Activated T-helper 1 cell treated with anti-CD3 and anti-CD28 coated beads, Interleukin-2, amount 50 U/mL, for 16 hours (primary cell): Measurements from ENCODE around the gene COG5.

ENCODE experiments used
- DNase-seq, 2 donors: peaks; one replicate each; pipeline ENCODE4 v3.0.0-alpha.2; 2020; ENCODE audit warnings: low read depth in 1 of 2, low spot score in 1 of 2

The COG5 gene

GRCh38 chr7:107464666-107465226, 99.0 kb downstream of the COG5 start:
- DNase-seq: no peak

DNA sequence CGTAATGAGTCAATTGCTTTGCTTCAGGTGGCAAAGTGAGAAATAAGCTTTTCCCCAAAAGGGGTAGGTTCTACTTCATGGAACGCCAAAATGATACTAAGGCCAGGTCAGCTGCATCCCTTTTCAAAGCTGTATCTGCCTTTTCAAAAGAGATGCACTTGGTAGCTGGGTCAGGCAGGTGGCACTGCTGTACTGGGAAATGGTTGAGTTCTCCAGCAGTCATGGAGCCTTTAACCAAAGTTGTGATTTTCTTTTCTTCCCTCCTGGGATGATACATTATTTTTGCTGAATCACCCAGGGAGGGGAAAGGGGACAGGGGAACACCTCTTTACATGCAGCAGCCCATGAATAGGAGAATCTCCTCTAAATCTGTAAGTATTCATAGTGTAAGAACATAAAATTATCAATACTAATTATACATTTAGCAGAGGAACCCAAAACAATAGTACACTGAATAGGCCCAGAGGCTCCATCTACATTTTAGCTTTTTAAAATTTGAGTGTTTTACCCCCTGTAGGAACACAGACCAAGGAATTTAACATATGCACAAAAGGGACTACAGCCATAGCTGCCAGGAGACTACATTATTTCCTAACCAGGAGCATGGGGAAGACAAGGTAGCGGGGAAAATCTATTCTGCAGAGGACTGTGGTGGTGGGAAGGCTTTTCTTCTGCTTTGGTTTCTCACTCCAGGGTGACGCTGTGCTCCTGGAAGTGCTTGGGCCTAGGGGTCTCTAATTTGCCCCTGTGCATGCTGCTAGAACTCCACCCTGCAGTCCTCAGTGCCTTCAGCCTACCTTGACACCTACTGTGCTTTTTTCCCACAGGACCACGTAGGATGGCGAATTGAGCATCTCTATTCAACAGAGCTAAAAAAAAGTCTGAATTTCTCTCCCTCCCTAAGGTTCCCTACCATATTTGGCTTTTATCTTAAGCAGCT, 100.3 kb downstream of the COG5 start:
- peak in 1 of 2 donors; percentile 8 for DNase-seq

DNA sequence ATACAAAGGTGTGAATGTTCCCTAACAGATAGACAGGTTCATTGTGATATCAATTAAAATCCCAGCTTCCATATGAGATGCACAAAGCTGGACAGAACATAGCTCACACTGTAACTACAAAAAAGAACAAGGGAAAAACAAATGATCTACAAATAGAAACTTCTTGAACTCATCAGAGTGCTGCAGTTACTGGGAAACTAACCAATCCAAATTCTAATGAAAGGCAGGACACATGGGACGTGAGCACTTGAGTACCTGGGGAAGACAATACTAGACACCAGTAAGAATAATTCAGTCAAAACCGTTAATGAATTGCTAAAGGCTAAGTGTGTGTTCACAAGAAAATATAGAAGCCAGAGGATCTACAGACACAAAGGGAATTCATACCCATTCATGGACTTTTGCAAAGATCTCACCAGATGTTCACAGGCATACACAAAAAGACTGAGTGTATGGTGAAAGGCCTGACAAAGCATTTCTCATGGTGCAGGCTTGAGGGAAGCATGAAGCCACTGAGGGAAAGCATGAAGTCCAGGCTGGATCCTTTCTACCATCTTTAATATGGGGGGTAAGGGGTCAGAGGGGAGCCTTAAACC, 101.7 kb downstream of the COG5 start:
- no peak for DNase-seq

DNA sequence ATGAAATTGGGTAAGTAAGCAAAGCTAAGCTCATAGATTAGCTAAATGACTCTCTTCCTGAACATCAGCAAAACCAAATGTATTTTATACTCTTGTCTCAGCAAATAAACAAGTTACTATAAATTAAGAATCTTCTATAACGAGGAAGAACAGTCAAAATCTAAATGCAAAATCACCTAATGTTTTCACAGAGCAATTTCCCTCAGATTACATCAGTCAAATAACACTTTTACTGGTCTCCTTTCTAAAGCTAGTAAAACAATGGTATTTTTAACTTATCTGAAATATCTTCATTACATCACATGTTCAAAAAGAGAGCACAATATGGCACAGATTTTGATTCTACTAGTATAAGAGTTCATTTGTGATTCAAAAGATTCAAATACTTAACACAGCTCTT, 110.3 kb downstream of the COG5 start:
- no peak for DNase-seq

- DNase-seq: no peak
Measured at GRCh38 chr7:107450970-107451369, 112.8 kb downstream of the COG5 start.

- no peak for DNase-seq
Measured at GRCh38 chr7:107446988-107447387, 116.7 kb downstream of the COG5 start.

DNA sequence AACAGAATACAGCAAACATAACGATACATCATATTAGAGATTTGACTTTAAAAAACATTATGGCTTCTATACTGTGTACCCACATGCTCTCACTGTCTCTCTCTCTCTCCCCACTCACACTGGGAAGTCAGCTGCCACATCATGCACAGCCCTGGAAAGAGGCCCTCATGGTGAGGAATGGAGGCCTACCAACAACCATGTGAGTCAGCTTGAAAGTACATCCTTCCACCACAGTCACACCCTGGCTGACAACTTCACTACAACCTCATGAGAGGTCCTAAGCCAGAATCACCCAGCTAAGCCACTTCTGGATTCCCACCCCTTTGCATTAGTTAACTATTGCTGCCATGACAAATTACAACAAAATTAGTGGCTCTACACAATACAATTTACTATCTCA, 117.2 kb downstream of the COG5 start:
- no peak for DNase-seq

DNA sequence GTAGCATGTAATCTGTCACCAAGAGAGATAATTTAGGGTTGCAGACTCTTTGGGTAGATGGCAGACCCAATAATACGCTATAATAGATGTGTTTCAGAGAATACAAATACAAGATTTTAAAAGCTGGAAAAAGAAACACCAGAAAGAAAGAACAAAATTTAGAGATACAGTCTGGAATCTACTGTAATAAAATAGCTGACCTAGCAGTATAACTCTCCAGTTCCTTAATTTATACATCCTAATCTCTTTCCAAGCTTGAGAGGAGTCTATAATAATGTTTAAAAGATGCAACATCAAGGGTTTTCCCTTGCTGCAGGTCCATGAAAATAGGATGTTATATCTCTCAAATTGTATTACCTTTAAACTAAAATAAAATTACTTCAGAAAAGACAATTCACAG, 121.0 kb downstream of the COG5 start:
- DNase-seq: no peak

DNA sequence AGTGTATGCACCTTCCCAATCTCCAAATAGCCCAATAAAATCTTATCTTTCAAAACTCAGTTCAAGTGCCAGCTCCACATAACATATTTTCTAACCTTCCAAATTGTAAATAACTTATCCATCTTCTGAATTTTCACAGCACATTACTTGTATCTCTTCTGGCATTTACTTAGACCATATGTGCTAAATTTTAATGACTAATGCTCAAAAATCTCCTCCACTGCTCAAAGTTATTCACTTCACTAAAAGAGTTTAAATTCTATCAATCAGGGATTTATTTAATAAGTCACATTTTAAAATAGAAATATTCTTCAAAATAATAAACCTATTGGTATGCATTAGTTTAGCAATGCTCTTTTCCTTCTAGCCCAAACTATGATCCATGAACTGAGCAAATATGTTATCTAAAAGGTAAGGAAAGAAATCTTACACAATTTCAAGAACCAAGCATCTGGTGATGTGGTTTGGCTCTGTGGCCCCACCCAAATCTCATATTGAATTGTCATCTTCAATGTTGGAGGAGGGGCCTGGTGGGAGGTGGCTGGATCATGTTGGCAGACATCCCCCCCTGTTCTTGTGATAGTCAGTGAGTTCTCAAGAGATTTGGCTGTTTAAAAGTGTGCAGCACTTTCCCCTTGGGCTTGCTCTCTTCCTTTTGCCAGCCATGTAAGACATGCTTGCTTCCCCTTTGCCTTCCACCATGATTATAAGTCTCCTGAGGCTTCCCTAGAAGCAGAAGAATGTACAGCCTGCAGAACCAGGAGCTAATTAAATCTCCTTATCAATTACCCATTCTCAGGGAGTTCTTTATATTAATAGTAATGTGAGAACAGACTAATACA, 121.9 kb downstream of the COG5 start:
- no peak for DNase-seq

DNA sequence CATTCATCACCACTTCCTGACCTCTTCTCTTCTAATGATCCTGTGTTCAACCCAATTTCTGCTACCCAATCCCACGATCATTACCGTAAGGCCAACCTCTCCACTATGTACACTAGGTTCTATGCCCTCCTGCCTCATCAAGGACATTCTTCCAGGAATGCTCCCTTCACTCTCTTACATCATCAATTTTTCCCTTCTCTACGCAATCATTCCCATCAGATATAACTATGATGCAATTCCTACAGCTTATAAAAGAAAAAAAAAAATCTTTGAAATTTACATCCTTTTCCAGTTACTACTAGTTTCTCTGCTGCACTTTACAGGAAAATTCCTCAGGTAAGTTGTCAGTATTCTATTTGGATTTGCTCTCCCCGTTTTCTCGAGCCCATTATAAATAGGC, 124.7 kb downstream of the COG5 start:
- no peak for DNase-seq

DNA sequence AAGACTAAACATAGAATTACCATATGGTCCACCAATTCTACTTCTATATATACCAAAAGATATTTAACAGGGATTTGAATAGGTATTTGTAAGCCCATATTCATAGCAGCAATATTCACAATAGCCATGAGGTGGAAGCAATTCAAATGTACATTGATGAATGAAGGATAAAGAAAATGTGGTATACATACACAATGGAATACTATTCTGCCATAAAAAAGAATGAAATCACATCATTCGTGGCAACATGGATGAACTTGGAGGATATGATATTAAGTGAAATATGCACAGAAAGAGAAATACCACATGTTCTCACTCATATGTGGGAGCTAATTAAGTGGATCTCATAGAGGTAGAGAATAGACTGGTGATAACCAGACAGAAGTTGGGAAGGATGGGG, 128.0 kb downstream of the COG5 start:
- DNase-seq: no peak

DNA sequence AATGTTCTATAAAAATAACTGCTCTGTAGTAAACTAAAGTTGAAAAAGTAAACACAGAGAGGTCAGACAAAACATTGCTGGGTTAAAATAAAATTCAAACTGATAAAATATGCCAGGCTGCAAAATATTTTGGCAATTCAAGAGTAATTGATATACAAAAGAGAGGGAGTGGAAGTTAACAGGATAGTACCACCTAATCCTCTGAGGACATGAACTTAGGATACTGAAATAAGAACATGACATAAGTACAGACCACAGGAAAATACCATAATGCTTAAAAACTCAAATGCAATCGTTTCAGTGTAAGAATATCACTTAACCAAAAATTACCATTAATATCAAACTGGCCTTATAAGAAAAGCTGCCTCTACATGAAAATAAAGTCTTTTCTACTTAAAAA, 131.5 kb downstream of the COG5 start:
- no peak for DNase-seq

- no peak for DNase-seq
Measured at GRCh38 chr7:107430057-107430456, 133.7 kb downstream of the COG5 start.

GRCh38 chr7:107428642-107429041, 135.1 kb downstream of the COG5 start:
- no peak for DNase-seq

DNA sequence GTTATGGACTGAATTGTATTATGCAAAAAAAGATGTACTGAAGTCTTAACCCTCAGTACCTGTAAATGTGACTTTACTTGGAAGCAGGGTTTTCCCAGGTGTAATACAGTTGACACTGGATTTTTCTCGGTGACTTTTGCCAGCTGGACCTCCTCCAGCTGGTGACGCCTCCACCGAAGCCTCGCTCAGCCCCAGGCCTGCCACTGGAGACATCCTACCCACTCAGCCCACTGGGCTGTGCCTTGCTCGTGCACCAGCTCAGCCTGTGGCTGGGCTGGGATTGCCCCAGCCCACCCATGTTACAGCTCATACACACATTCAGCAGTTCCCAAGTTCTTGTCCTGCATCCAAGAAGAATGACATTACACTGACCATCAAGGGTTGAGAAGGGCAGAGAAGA, 136.3 kb downstream of the COG5 start:
- DNase-seq: no peak

DNA sequence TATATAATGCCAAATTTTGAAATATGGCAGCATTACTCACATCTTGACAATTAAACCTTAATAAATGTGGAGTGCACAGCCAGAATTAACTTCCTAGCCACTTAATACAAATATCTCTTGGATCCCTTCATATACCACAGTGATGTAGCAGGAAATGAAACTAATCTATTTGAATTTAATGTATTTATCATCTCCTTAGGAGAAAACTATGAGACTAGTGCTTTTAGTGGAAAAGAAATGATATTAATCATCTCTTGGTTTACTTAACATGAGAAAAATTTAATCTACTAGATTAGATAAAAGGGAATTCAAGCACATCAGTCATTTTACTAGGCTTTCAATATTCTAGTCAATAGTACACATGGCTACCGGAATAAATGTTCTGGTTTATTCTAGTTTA, 149.5 kb downstream of the COG5 start:
- no peak for DNase-seq

DNA sequence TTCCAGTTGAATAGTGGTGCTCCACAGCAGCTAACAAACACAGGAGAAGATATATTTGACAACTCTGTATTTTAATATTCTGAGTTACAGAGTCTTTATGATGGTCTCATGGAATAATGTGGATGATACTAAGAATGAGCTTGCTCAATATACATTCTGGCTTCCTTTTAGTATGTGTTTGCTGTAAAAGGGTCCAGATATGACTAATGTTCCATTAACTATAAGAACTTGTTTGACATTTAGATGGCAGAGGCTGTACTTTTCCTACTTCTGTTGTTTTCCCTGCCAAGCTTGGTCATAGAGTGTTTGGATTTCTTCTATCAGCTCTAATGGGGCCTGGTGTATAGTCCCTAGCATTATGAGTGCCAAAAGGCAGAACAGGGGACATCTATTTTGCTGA, 155.4 kb downstream of the COG5 start:
- DNase-seq: no peak

- no peak for DNase-seq
Measured at GRCh38 chr7:107405559-107405958, 158.2 kb downstream of the COG5 start.

GRCh38 chr7:107404740-107405537, 158.8 kb downstream of the COG5 start:
- DNase-seq: no peak

DNA sequence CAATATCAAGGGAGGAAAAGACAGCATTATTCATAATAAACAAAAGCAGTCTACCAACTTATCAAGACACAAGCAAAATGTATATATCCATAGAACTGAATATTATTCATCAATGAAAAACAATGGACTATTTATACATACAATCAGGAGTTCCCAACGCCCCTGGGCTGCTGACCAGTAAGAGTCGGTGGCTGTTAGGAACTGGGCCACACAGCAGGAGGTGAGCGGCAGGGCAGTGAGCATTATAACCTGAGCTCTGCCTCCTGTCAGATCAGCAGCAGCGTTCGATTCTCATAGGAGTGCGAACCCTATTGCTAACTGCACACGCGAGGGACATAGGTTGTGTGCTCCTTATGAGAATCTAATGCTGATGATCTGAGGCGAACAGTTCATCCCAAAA, 165.6 kb downstream of the COG5 start:
- no peak for DNase-seq

GRCh38 chr7:107396990-107397389, 166.7 kb downstream of the COG5 start:
- no peak for DNase-seq
